Measurements from ENCODE around the gene KDM6A.
"Not testable (repeated sequence)": the region's sequence is repeated elsewhere in the genome, so short reads cannot be mapped to it uniquely, and the experiment has no call there.

The KDM6A gene

GRCh38 chrX:44962944-44963343 is 90.0 kb downstream of the KDM6A start:
- DNase-seq (ENCODE audit: low read depth): no peak

GRCh38 chrX:44967221-44967620 is 94.2 kb downstream of the KDM6A start:
- no peak for DNase-seq (ENCODE audit: low read depth)

- no peak for DNase-seq (ENCODE audit: low read depth)
Measured at GRCh38 chrX:44970709-44971108, 97.7 kb downstream of the KDM6A start.

- no peak for DNase-seq (ENCODE audit: low read depth)
Measured at GRCh38 chrX:44971674-44972073, 98.7 kb downstream of the KDM6A start.

- DNase-seq (ENCODE audit: low read depth): no peak
Measured at GRCh38 chrX:44972132-44972531, 99.1 kb downstream of the KDM6A start.

- no peak for DNase-seq (ENCODE audit: low read depth)
Measured at GRCh38 chrX:44973420-44973932, 100.5 kb downstream of the KDM6A start.

- DNase-seq (ENCODE audit: low read depth): no peak
Measured at GRCh38 chrX:44974451-44974850, 101.5 kb downstream of the KDM6A start.

GRCh38 chrX:44975666-44976263 is 102.8 kb downstream of the KDM6A start:
- no peak for DNase-seq (ENCODE audit: low read depth)

- DNase-seq (ENCODE audit: low read depth): no peak
Measured at GRCh38 chrX:44978976-44979375, 106.0 kb downstream of the KDM6A start.

GRCh38 chrX:44980403-44980802 is 107.4 kb downstream of the KDM6A start:
- DNase-seq (ENCODE audit: low read depth): no peak

- DNase-seq (ENCODE audit: low read depth): no peak
Measured at GRCh38 chrX:44980883-44981282, 107.9 kb downstream of the KDM6A start.

- no peak for DNase-seq (ENCODE audit: low read depth)
Measured at GRCh38 chrX:44989995-44990770, 117.2 kb downstream of the KDM6A start.

- no peak for DNase-seq (ENCODE audit: low read depth)
Measured at GRCh38 chrX:44992775-44993174, 119.8 kb downstream of the KDM6A start.

GRCh38 chrX:44996277-44996676 is 123.3 kb downstream of the KDM6A start:
- DNase-seq (ENCODE audit: low read depth): no peak

GRCh38 chrX:44997282-44997812 is 124.4 kb downstream of the KDM6A start:
- no peak for DNase-seq (ENCODE audit: low read depth)

GRCh38 chrX:44997888-44998287 is 124.9 kb downstream of the KDM6A start:
- no peak for DNase-seq (ENCODE audit: low read depth)

GRCh38 chrX:44999237-44999636 is 126.2 kb downstream of the KDM6A start:
- DNase-seq (ENCODE audit: low read depth): not testable (repeated sequence)

- not testable (repeated sequence) for DNase-seq (ENCODE audit: low read depth)
Measured at GRCh38 chrX:44999872-45000271, 126.9 kb downstream of the KDM6A start.

GRCh38 chrX:45001048-45001447 is 128.1 kb downstream of the KDM6A start:
- DNase-seq (ENCODE audit: low read depth): no peak

GRCh38 chrX:45003085-45003484 is 130.1 kb downstream of the KDM6A start:
- DNase-seq (ENCODE audit: low read depth): no peak

- no peak for DNase-seq (ENCODE audit: low read depth)
Measured at GRCh38 chrX:45006002-45006800, 133.2 kb downstream of the KDM6A start.

GRCh38 chrX:45007598-45007997 is 134.6 kb downstream of the KDM6A start:
- no peak for DNase-seq (ENCODE audit: low read depth)

Data from activated T-cell treated with anti-CD3 and anti-CD28 coated beads for 48 hours (primary cell).